ENCODE results near the gene RAB11FIP3. TPM values are rescaled to one million over a fixed set of nuclear protein-coding genes. Genes with fewer than 3 reads are reported as not detected.

Gene RAB11FIP3
- total RNA-seq, 1 experiment from 2014 or later, result 37.1 TPM

DNA sequence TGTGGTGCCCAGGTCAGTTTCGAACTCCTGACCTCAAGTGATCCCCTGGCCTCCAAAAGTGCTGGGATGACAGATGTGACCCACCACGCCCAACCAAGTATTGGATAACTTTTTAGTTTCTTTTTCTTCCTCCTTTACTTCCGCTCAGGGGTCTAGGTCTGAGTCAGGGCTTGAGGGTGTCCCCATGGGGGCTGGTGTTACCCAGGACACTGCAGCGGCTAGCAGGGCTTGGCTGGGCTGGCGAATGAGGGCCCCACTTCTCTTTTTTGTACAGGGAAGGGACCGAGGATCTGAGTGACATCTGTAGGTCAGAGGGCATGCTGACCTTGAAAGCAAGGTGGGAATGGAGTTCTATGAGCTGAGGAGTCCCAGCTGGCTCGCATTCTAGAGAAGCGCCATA is 24.9 kb downstream of the RAB11FIP3 start:
- Histone ChIP-seq H3K18ac (ENCODE audit: insufficient read length, low read depth, low read length) (no peak overlapping the region), H3K79me2 (ENCODE audit: insufficient read depth, low read length) (no peaks in the 10 kb centered on the region), H2AK5ac (ENCODE audit: insufficient read length, low read length) (no peak overlapping the region)

More for the DNA sequence above, 24.9 kb downstream of the RAB11FIP3 start:
- WGBS (ENCODE audit: extremely low coverage, insufficient read length, low lambda C conversion rate), result no CpG with 5 or more reads among the region's 8 CpGs
- no peak overlapping the region for H2BK12ac ChIP-seq (ENCODE audit: insufficient read length, low read depth, low read length)
- H3K4me1 Mint-ChIP-seq, result peaks cover 7 to 11% of the 10 kb centered on the region in 2 experiments
- H3K9ac ChIP-seq (ENCODE audit: extremely low read depth, insufficient read length, low read length), result no peak overlapping the region
- H3K4me2 ChIP-seq (ENCODE audit: insufficient read depth, insufficient read length, low read length), result no peak overlapping the region
- peak overlapping the region in 2 of 3 experiments; percentile 68 to 94; a peak in 4 of 7 replicates for H3K27ac Mint-ChIP-seq
- no peaks in the 10 kb centered on the region for H3K9me3 ChIP-seq (ENCODE audit: control insufficient read depth, low read depth, low read length)
- no peak overlapping the region for H2BK20ac ChIP-seq (ENCODE audit: low read depth, low read length, poor library complexity, severe bottlenecking)
- H3K23me2 ChIP-seq (ENCODE audit: insufficient read length, low read depth, low read length, poor library complexity, severe bottlenecking), result no peaks in the 10 kb centered on the region
- no peak overlapping the region for H4K5ac ChIP-seq (ENCODE audit: insufficient read length, low read depth, low read length)
- H2BK120ac ChIP-seq (ENCODE audit: low read depth, low read length, poor library complexity, severe bottlenecking), result no peak overlapping the region
- H3K4me3 Mint-ChIP-seq, result no peak overlapping the region
- H2BK15ac ChIP-seq (ENCODE audit: low read depth, low read length), result no peak overlapping the region
- H3T11ph ChIP-seq (ENCODE audit: low read length), result no peak overlapping the region
- no peak overlapping the region for H3K23ac ChIP-seq (ENCODE audit: insufficient read length, low read depth, low read length)
- H4K8ac ChIP-seq (replicated peaks; ENCODE audit: insufficient read length, low read depth, low read length), result no peak overlapping the region
- no peak overlapping the region for H3K14ac ChIP-seq (ENCODE audit: insufficient read depth, low read length)
- H2AFZ ChIP-seq (ENCODE audit: low read length), result no peak overlapping the region
- no peak overlapping the region for H4K91ac ChIP-seq (ENCODE audit: insufficient read length, low read depth, low read length)
- TF ChIP-seq, protein P1, sequence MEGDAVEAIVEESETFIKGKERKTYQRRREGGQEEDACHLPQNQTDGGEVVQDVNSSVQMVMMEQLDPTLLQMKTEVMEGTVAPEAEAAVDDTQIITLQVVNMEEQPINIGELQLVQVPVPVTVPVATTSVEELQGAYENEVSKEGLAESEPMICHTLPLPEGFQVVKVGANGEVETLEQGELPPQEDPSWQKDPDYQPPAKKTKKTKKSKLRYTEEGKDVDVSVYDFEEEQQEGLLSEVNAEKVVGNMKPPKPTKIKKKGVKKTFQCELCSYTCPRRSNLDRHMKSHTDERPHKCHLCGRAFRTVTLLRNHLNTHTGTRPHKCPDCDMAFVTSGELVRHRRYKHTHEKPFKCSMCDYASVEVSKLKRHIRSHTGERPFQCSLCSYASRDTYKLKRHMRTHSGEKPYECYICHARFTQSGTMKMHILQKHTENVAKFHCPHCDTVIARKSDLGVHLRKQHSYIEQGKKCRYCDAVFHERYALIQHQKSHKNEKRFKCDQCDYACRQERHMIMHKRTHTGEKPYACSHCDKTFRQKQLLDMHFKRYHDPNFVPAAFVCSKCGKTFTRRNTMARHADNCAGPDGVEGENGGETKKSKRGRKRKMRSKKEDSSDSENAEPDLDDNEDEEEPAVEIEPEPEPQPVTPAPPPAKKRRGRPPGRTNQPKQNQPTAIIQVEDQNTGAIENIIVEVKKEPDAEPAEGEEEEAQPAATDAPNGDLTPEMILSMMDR (conservative IDR thresholded peaks at IDR 0.05), result no peak
- H3K27ac ChIP-seq (ENCODE audit: insufficient read length, low read depth, low read length), result no peak overlapping the region
- no peaks in the 10 kb centered on the region; the same call in 1 of the 2 replicates for H3K27me3 Mint-ChIP-seq (ENCODE audit: low read depth)
- no peak for DNase-seq
- no peaks in the 10 kb centered on the region; a peak in 1 of 7 replicates for H3K36me3 Mint-ChIP-seq (ENCODE audit: insufficient read depth in 1 of 3, low read depth in 3 of 3)
- no peaks in the 10 kb centered on the region for H4K20me1 ChIP-seq (ENCODE audit: control insufficient read depth, insufficient read depth, insufficient read length)
- no peaks in the 10 kb centered on the region for H3K27me3 ChIP-seq (ENCODE audit: insufficient read depth, low read length)
- H3K56ac ChIP-seq (ENCODE audit: insufficient read length, low read depth, low read length), result no peak overlapping the region
- no peak overlapping the region for H2BK5ac ChIP-seq (ENCODE audit: insufficient read length, low read length)
- no peak overlapping the region for H3K4ac ChIP-seq (ENCODE audit: low read depth, low read length)
- no peaks in the 10 kb centered on the region for H3K9me3 Mint-ChIP-seq
- H3K4me1 ChIP-seq (ENCODE audit: insufficient read depth, low read length), result no peaks in the 10 kb centered on the region
- no peaks in the 10 kb centered on the region for H3K79me1 ChIP-seq (ENCODE audit: insufficient read depth, low read depth, low read length, poor library complexity, severe bottlenecking)
